ENCODE measurements around the gene FAM50B.

- TF ChIP-seq, protein P1, sequence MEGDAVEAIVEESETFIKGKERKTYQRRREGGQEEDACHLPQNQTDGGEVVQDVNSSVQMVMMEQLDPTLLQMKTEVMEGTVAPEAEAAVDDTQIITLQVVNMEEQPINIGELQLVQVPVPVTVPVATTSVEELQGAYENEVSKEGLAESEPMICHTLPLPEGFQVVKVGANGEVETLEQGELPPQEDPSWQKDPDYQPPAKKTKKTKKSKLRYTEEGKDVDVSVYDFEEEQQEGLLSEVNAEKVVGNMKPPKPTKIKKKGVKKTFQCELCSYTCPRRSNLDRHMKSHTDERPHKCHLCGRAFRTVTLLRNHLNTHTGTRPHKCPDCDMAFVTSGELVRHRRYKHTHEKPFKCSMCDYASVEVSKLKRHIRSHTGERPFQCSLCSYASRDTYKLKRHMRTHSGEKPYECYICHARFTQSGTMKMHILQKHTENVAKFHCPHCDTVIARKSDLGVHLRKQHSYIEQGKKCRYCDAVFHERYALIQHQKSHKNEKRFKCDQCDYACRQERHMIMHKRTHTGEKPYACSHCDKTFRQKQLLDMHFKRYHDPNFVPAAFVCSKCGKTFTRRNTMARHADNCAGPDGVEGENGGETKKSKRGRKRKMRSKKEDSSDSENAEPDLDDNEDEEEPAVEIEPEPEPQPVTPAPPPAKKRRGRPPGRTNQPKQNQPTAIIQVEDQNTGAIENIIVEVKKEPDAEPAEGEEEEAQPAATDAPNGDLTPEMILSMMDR (IDR thresholded peaks at IDR 0.05) = no peak
- TF ChIP-seq POLR2AphosphoS5 (IDR thresholded peaks at IDR 0.05) (no peak), POLR2A (IDR thresholded peaks at IDR 0.05) (no peak), EP300 (IDR thresholded peaks at IDR 0.05) (no peak)
Observed at GRCh38 chr6:3872370-3872854, 23.2 kb downstream of the FAM50B start.
